Chondrocyte (in vitro differentiated cells): ENCODE measurements around the gene ZNF804A. TPM values are rescaled to one million over a fixed set of nuclear protein-coding genes. Genes with fewer than 3 reads are reported as not detected.

Source experiments
- DNase-seq: peaks from one replicate; pipeline ENCODE4 v3.0.0; 2021; ENCODE audit warnings: mixed read lengths, low spot score
- H3K27ac Mint-ChIP-seq: one replicate; pipeline ENCODE4 v1.8.0; 2021; ENCODE audit warnings: mild to moderate bottlenecking, moderate library complexity, mixed read lengths; ENCODE audit not compliant: unreplicated experiment
- H3K27me3 Mint-ChIP-seq: 2 replicates; pipeline ENCODE4 v1.8.0; 2021; ENCODE audit warnings: low read depth, mixed read lengths
- H3K36me3 Mint-ChIP-seq: 2 replicates; pipeline ENCODE4 v1.8.0; 2021; ENCODE audit warnings: low read depth, mixed read lengths
- H3K4me1 Mint-ChIP-seq: 2 replicates; pipeline ENCODE4 v1.8.0; 2021; ENCODE audit warnings: low read depth, mild to moderate bottlenecking, mixed read lengths
- H3K4me3 Mint-ChIP-seq: one replicate; pipeline ENCODE4 v1.8.0; 2021; ENCODE audit warnings: mild to moderate bottlenecking, moderate library complexity, mixed read lengths; ENCODE audit not compliant: unreplicated experiment
- H3K9me3 Mint-ChIP-seq: 2 replicates; pipeline ENCODE4 v1.8.0; 2021; ENCODE audit warnings: low read depth, mixed read lengths
- CTCF ChIP-seq: fragments of 200-600 bp; sonication (generic); IDR thresholded peaks from 2 replicates; pipeline ENCODE4 v1.5.0; 2021; ENCODE audit warnings: antibody characterized with exemption, mild to moderate bottlenecking, moderate library complexity
- total RNA-seq: library from RNA; stranded (reverse); gene quantifications from 3 replicates; pipeline ENCODE4 v1.2.1, GENCODE V29; 2021

The ZNF804A gene
- total RNA-seq, 1 donor from 2014 or later: not detected

GRCh38 chr2:184835398-184835715 is 237.0 kb downstream of the ZNF804A start:
- no peak overlapping the region for H3K4me3 Mint-ChIP-seq
- no peaks in the 10 kb centered on the region for H3K36me3 Mint-ChIP-seq
- H3K27ac Mint-ChIP-seq: no peak overlapping the region
- no peak for DNase-seq
- no peaks in the 10 kb centered on the region for H3K27me3 Mint-ChIP-seq
- no peaks in the 10 kb centered on the region for H3K4me1 Mint-ChIP-seq
- TF ChIP-seq CTCF: no peak
- no peaks in the 10 kb centered on the region for H3K9me3 Mint-ChIP-seq

DNA sequence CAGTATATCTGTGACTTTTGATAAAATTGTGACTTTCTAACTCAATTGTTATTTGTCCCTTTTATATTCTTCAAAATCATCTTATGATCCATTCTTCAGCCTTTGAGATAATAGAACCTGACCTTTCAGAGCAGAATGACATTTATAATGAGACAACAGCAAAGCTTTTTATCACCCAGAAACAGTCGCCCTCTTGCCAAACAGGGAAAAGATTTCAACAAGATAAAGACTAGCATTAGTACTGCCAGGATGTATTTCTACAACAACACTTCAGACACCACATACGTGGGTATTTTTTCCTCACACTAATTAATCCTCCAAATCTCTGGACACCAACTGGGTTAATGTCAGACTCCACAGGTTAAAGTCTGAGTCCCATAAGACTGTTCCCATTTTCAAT is 249.0 kb downstream of the ZNF804A start:
- Mint-ChIP-seq H3K9me3 (no peaks in the 10 kb centered on the region), H3K27me3 (peaks cover 3% of the 10 kb centered on the region), H3K36me3 (no peaks in the 10 kb centered on the region), H3K27ac (no peak overlapping the region), H3K4me1 (no peaks in the 10 kb centered on the region), H3K4me3 (no peak overlapping the region)
- DNase-seq: no peak
- no peak for TF ChIP-seq CTCF

GRCh38 chr2:184849516-184849915 is 251.2 kb downstream of the ZNF804A start:
- Mint-ChIP-seq H3K27me3 (peaks cover 3% of the 10 kb centered on the region), H3K36me3 (no peaks in the 10 kb centered on the region), H3K4me3 (no peak overlapping the region), H3K4me1 (no peaks in the 10 kb centered on the region), H3K27ac (no peak overlapping the region), H3K9me3 (peaks cover 3% of the 10 kb centered on the region)
- no peak for TF ChIP-seq CTCF
- no peak for DNase-seq

DNA sequence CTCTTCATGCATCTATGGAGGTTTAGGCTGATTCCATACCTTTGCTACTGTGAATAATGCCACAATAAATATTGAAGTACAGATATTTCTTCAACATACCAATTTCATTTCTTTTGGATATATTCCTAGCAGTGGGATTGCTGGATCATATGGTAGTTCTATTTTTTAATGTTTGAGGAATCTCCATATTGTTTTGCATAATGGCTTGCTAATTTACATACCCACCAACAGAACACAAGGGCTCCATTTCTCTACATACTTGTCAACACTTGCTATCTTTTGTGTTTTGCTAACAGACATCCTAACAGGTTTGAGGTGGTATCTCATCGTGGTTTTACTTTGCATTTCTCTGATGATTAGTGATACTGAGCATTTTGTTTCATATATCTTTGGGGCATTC is 253.2 kb downstream of the ZNF804A start:
- H3K4me3 Mint-ChIP-seq: no peak overlapping the region
- peaks cover 3% of the 10 kb centered on the region for H3K27me3 Mint-ChIP-seq
- no peaks in the 10 kb centered on the region for H3K4me1 Mint-ChIP-seq
- H3K36me3 Mint-ChIP-seq: no peaks in the 10 kb centered on the region
- no peak overlapping the region for H3K27ac Mint-ChIP-seq
- no peak for DNase-seq
- TF ChIP-seq CTCF: no peak
- peaks cover 3% of the 10 kb centered on the region for H3K9me3 Mint-ChIP-seq

- no peak for DNase-seq
- no peak overlapping the region for H3K4me3 Mint-ChIP-seq
- H3K4me1 Mint-ChIP-seq: no peaks in the 10 kb centered on the region
- H3K36me3 Mint-ChIP-seq: no peaks in the 10 kb centered on the region
- H3K27ac Mint-ChIP-seq: no peak overlapping the region
- peaks cover 18% of the 10 kb centered on the region for H3K9me3 Mint-ChIP-seq
- H3K27me3 Mint-ChIP-seq: no peaks in the 10 kb centered on the region
- no peak for TF ChIP-seq CTCF
These were observed 260.9 kb downstream of the ZNF804A start for GRCh38 chr2:184859187-184859586.
